Measurements from ENCODE around the gene C12orf56. TPM values are rescaled to one million over a fixed set of nuclear protein-coding genes. Genes with fewer than 3 reads are reported as not detected.
A peak's percentile ranks its signal among the peaks of the same experiment; 100 is the strongest.
"Not testable (repeated sequence)": the region's sequence is repeated elsewhere in the genome, so short reads cannot be mapped to it uniquely, and the experiment has no call there.

Gene C12orf56
- total RNA-seq, 2 donors from 2014 or later = not detected

GRCh38 chr12:64404470-64405256 lies 14.1 kb upstream of the C12orf56 start:
- H3K36me3 Mint-ChIP-seq = no peaks in the 10 kb centered on the region
- H3K4me3 Mint-ChIP-seq = peak overlapping the region; percentile 97
- H3K4me1 Mint-ChIP-seq (ENCODE audit: low read depth in 2 of 2) = peaks cover 19 to 26% of the 10 kb centered on the region in 2 donors
- peak; percentile 74 for DNase-seq (ENCODE audit: low spot score)
- ATAC-seq = peak; percentile 55
- no peaks in the 10 kb centered on the region for H3K9me3 Mint-ChIP-seq
- H3K27ac Mint-ChIP-seq = peak overlapping the region; percentile 96 to 97
- peaks cover 0 to 6% of the 10 kb centered on the region in 2 donors for H3K27me3 Mint-ChIP-seq

GRCh38 chr12:64403707-64404469 lies 13.3 kb upstream of the C12orf56 start, which contains the start of gene XPOT:
XPOT (plus strand) TSS chr12:64404392; CDS start chr12:64410036, 5,644 bp downstream.
- DNase-seq (ENCODE audit: low spot score) (peak; percentile 97), ATAC-seq (peak; percentile 97 to 98)
- H3K27me3 Mint-ChIP-seq = peaks cover 0 to 6% of the 10 kb centered on the region in 2 donors
- peaks cover 19 to 26% of the 10 kb centered on the region in 2 donors for H3K4me1 Mint-ChIP-seq (ENCODE audit: low read depth in 2 of 2)
- peak within 1 kb of the TSS; percentile 97 for H3K4me3 Mint-ChIP-seq
- peak within 1 kb of the TSS; percentile 96 to 97 for H3K27ac Mint-ChIP-seq
- no peaks in the 10 kb centered on the region for H3K9me3 Mint-ChIP-seq
- H3K36me3 Mint-ChIP-seq = no peaks in the 10 kb centered on the region

GRCh38 chr12:64402181-64402580 lies 11.6 kb upstream of the C12orf56 start:
- no peaks in the 10 kb centered on the region for H3K9me3 Mint-ChIP-seq
- H3K27me3 Mint-ChIP-seq = peaks cover 0 to 6% of the 10 kb centered on the region in 2 donors
- no peak for ATAC-seq
- H3K27ac Mint-ChIP-seq = no peak overlapping the region
- H3K36me3 Mint-ChIP-seq = no peaks in the 10 kb centered on the region
- peaks cover 16 to 21% of the 10 kb centered on the region in 2 donors for H3K4me1 Mint-ChIP-seq (ENCODE audit: low read depth in 2 of 2)
- no peak overlapping the region for H3K4me3 Mint-ChIP-seq
- no peak for DNase-seq (ENCODE audit: low spot score)

DNA sequence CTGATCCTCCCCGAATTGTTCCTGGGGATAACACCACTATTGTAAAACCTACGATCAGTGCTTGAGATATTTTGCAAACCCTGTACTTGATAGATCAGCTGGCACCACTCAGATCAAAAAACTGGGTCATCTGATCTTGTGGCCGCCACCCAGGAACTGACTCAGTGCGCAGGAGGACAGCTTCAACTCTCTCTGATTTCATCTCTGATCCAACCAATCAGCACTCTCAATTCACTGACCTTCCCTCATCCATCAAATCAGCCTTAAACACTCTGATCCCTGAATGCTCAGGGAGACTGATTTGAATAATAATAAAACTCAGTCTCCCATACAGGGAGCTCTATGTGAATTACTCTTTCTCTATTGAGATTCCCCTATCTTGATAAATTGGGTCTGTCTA lies 9.5 kb upstream of the C12orf56 start:
- DNase-seq (ENCODE audit: low spot score) (no peak), ATAC-seq (no peak)
- H3K36me3 Mint-ChIP-seq = no peaks in the 10 kb centered on the region
- H3K27ac Mint-ChIP-seq = peak overlapping the region; percentile 36 to 43
- peak overlapping the region; percentile 26 for H3K4me3 Mint-ChIP-seq
- peaks cover 0 to 6% of the 10 kb centered on the region in 2 donors for H3K27me3 Mint-ChIP-seq
- H3K4me1 Mint-ChIP-seq (ENCODE audit: low read depth in 2 of 2) = peaks cover 6 to 13% of the 10 kb centered on the region in 2 donors
- no peaks in the 10 kb centered on the region for H3K9me3 Mint-ChIP-seq

GRCh38 chr12:64395739-64396138 lies 5.2 kb upstream of the C12orf56 start:
- no peak for ATAC-seq

DNA sequence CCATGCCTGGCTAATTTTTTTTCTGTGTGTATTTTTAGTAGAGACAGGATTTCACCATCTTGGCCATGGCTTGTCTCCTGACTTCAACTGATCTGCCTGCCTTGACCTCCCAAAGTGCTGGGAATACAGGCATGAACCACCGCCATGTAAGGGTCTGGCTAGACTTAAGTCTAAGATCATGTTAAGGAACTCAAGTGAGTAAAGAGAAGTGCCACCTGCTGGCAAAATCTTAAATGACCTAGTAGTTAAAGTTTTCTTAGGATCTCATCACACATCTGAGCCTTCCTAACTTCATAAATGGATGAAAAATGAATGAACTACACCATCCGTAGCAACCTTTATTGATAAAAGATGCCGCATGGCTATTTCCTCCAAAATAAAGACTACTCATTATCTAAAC lies 1.7 kb upstream of the C12orf56 start:
- ATAC-seq (no peak), DNase-seq (ENCODE audit: low spot score) (no peak)
- H3K36me3 Mint-ChIP-seq = no peaks in the 10 kb centered on the region
- peaks cover 11 to 19% of the 10 kb centered on the region in 2 donors for H3K27me3 Mint-ChIP-seq
- H3K4me3 Mint-ChIP-seq = no peak overlapping the region
- H3K4me1 Mint-ChIP-seq (ENCODE audit: low read depth in 2 of 2) = peaks cover 0 to 2% of the 10 kb centered on the region in 2 donors
- no peaks in the 10 kb centered on the region for H3K9me3 Mint-ChIP-seq
- no peak overlapping the region for H3K27ac Mint-ChIP-seq

More at GRCh38 chr12:64395739-64396138, 5.2 kb upstream of the C12orf56 start:
- Mint-ChIP-seq H3K27ac (no peak overlapping the region), H3K4me3 (no peak overlapping the region), H3K9me3 (no peaks in the 10 kb centered on the region), H3K4me1 (ENCODE audit: low read depth in 2 of 2) (peaks cover 4 to 8% of the 10 kb centered on the region in 2 donors), H3K27me3 (peaks cover 15 to 17% of the 10 kb centered on the region in 2 donors), H3K36me3 (no peaks in the 10 kb centered on the region)
- DNase-seq (ENCODE audit: low spot score) = no peak

GRCh38 chr12:64389154-64389553 lies 1.4 kb downstream of the C12orf56 start:
- Mint-ChIP-seq H3K27me3 (peaks cover 16 to 19% of the 10 kb centered on the region in 2 donors), H3K4me3 (no peak overlapping the region), H3K4me1 (ENCODE audit: low read depth in 2 of 2) (peaks cover 0 to 2% of the 10 kb centered on the region in 2 donors), H3K36me3 (no peaks in the 10 kb centered on the region), H3K27ac (no peak overlapping the region), H3K9me3 (no peaks in the 10 kb centered on the region)
- no peak for ATAC-seq
- DNase-seq (ENCODE audit: low spot score) = no peak

DNA sequence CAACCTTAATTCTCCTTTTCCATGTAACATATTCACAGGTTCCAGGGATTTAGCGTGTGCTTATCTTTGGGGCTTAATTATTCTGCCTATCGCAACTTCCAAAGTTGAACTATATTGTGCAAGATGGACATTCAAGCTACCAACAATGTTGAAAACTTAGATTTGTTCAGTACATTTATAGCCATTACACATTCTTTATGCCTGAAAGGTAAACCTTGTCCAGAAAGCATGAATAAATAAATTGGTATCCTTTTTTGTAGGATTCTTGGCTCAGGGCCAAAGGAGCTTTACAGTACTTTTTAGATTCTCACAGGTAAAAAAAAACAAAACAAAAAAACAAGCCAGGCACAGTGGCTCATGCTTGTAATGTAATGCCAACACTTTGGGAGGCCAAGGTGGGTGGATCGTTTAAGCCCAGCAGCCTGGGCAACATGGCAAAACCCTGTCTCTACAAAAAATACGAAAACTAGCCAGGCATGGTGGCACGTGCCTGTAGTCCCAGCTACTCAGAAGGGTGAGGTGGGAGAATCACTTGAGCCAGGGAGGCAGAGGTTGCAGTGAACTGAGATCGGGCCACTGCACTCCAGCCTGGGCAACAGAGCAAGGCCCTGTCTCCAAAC lies 3.3 kb downstream of the C12orf56 start:
- no peak for ATAC-seq
- no peak overlapping the region for H3K27ac Mint-ChIP-seq
- no peak overlapping the region for H3K4me3 Mint-ChIP-seq

GRCh38 chr12:64385468-64385867 lies 5.1 kb downstream of the C12orf56 start:
- H3K27ac Mint-ChIP-seq = no peak overlapping the region
- H3K36me3 Mint-ChIP-seq = no peaks in the 10 kb centered on the region
- no peak overlapping the region for H3K4me3 Mint-ChIP-seq
- H3K27me3 Mint-ChIP-seq = peaks cover 0 to 9% of the 10 kb centered on the region in 2 donors
- H3K4me1 Mint-ChIP-seq (ENCODE audit: low read depth in 2 of 2) = no peaks in the 10 kb centered on the region
- peaks cover 2% of the 10 kb centered on the region for H3K9me3 Mint-ChIP-seq
- ATAC-seq = no peak
- no peak for DNase-seq (ENCODE audit: low spot score)

More for the DNA sequence above, 3.3 kb downstream of the C12orf56 start:
- Mint-ChIP-seq H3K9me3 (no peaks in the 10 kb centered on the region), H3K4me1 (ENCODE audit: low read depth in 2 of 2) (peaks cover 0 to 2% of the 10 kb centered on the region in 2 donors), H3K27me3 (peaks cover 12 to 15% of the 10 kb centered on the region in 2 donors), H3K36me3 (no peaks in the 10 kb centered on the region)
- DNase-seq (ENCODE audit: low spot score) = no peak

GRCh38 chr12:64385019-64385418 lies 5.5 kb downstream of the C12orf56 start:
- H3K4me3 Mint-ChIP-seq = no peak overlapping the region
- peaks cover 0 to 9% of the 10 kb centered on the region in 2 donors for H3K27me3 Mint-ChIP-seq
- no peaks in the 10 kb centered on the region for H3K36me3 Mint-ChIP-seq
- ATAC-seq = no peak
- H3K27ac Mint-ChIP-seq = no peak overlapping the region
- DNase-seq (ENCODE audit: low spot score) = no peak
- H3K4me1 Mint-ChIP-seq (ENCODE audit: low read depth in 2 of 2) = no peaks in the 10 kb centered on the region
- H3K9me3 Mint-ChIP-seq = peaks cover 4% of the 10 kb centered on the region

DNA sequence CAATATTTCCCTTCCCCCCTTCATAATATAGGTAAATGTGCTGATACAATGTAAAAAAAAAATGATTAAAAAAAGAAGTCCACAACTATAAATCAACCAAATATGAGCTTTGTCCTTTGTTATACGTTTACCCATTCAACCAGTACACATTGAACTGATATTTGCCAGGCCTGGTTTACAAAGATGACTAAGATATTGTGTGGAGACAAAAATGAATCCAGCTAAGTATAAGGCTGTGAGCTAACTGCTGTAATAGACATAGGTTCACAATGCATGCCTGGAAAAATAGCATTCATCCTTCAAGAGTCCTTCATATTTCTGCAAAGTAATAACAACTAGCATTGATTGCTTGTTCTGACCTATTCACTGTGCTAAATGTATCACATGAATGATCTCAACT lies 6.9 kb downstream of the C12orf56 start:
- peaks cover 4% of the 10 kb centered on the region for H3K9me3 Mint-ChIP-seq
- H3K27me3 Mint-ChIP-seq = peaks cover 0 to 9% of the 10 kb centered on the region in 2 donors
- H3K4me3 Mint-ChIP-seq = no peak overlapping the region
- ATAC-seq (no peak), DNase-seq (ENCODE audit: low spot score) (no peak)
- no peaks in the 10 kb centered on the region for H3K36me3 Mint-ChIP-seq
- no peaks in the 10 kb centered on the region for H3K4me1 Mint-ChIP-seq (ENCODE audit: low read depth in 2 of 2)
- no peak overlapping the region for H3K27ac Mint-ChIP-seq

DNA sequence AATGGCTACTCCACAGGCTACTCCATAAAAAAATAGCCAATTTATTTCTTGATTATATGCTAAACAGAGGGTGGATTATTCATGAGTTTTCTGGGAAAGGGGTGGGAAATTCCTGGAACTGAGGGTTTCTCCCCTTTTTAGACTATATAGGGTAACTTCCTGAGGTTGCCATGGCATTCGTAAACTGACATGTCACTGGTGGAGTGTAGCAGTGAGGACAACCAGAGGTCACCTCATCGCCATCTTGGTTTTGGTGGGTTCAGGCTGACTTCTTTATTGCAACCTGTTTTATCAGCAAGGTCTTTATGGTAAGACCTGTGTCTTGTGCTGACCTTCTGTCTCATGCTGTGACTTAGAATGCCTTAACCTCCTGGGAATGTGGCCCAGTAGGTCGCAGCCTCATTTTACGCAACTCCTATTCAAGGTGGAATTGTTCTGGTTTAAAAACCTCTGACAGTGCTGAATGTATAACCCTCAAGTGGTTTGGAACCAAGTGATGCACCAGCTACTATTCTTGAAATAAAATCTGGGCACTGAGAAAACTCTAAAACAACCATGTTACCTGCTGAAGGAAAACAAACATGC lies 27.7 kb downstream of the C12orf56 start:
- H3K36me3 Mint-ChIP-seq = no peaks in the 10 kb centered on the region
- no peak for DNase-seq (ENCODE audit: low spot score)
- no peak overlapping the region for H3K27ac Mint-ChIP-seq
- H3K4me3 Mint-ChIP-seq = no peak overlapping the region
- no peak for ATAC-seq
- H3K27me3 Mint-ChIP-seq = no peaks in the 10 kb centered on the region
- H3K9me3 Mint-ChIP-seq = no peaks in the 10 kb centered on the region
- H3K4me1 Mint-ChIP-seq (ENCODE audit: low read depth in 2 of 2) = no peaks in the 10 kb centered on the region

DNA sequence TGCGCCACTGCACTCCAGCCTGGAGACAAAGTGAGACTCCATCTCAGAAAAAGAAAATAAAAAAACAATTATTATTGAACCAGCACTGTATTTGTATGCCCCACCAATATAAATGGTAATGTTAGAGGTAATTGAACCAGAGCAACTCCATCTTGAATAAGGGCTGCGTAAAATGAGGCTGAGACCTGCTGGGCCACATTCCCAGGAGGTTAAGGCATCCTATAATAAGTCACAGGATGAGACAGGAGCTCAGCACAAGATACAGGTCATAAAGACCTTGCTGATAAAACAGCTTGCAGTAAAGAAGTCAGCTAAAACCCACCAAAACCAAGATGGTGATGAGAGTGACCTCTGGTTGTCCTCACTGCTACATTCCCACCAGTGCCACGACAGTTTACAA lies 29.4 kb downstream of the C12orf56 start:
- H3K9me3 Mint-ChIP-seq; ATAC-seq; H3K4me1 Mint-ChIP-seq (ENCODE audit: low read depth in 2 of 2); H3K27ac Mint-ChIP-seq; H3K27me3 Mint-ChIP-seq; H3K4me3 Mint-ChIP-seq; H3K36me3 Mint-ChIP-seq; DNase-seq (ENCODE audit: low spot score): not testable (repeated sequence)

Data from natural killer cell treated with Interleukin-12 subunit alpha and Interleukin-12 subunit beta and Interleukin-15 and Interleukin-18, amount 100 ng/mL, for 72 hours (primary cell).